HTERT RPE-1 (cell line): ENCODE measurements around the gene KRTAP12-4.
"Not testable (repeated sequence)": the region's sequence is repeated elsewhere in the genome, so short reads cannot be mapped to it uniquely, and the experiment has no call there.

Experiments
- in situ Hi-C: fragments of 300-500 bp; cut with MboI; formaldehyde crosslinking; loops from 4 replicates; pipeline ENCODE4 v1.14.3; 2020; ENCODE audit warnings: low sequenced_read_pairs

Gene KRTAP12-4

GRCh38 chr21:44637018-44637850 lies 17.2 kb downstream of the KRTAP12-4 start, which contains the start of gene KRTAP10-10:
Gene KRTAP10-10, plus strand, starts transcription at chr21:44637356. Its CDS starts 62 bp downstream, at chr21:44637418.
- in situ Hi-C loops, result no loop called here

DNA sequence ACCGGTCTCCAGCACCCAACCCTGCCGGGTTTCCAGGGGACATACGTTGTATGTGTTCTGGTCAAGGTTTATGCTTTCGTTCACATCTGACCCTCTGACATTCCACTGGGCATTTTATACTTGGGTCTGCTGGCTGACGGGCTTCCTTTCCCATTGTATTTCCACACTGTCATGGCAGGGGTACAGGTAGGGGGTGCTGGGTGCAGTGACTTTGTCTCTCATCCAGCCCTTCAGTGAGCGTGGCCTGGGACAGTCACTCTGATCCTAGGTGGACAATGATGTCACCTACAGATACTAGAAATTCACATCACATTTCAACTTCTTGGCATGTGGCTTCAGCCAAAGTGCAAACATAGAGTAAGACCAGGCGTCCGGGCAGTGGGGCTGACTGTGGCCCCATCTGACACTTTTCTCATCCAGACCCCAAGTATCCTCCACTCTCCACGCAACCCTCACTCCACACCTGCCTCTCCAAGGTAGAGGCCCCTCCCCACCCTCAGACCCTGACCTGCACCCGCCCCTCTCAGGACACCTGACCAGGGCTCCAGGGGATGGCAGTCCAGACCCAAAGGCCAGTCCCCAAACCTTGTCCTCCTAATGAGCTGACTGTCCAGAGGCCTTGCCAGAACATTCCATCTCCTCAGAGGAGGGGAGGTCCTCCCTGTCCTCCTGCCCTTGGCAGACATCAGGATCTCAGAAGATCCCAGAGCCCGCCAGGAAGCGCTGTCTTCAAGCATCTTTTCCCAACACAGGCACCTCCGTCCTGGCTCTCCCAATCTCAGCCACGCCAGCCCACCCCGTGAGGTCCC lies 18.0 kb downstream of the KRTAP12-4 start:
- in situ Hi-C loops, result no loop called here

GRCh38 chr21:44632067-44632466 lies 22.4 kb downstream of the KRTAP12-4 start:
- in situ Hi-C loops, result no loop called here

- in situ Hi-C loops, result no loop called here
Measured at GRCh38 chr21:44630440-44630839, 24.0 kb downstream of the KRTAP12-4 start.

- in situ Hi-C loops, result no loop called here
Measured at GRCh38 chr21:44628707-44629391, 25.6 kb downstream of the KRTAP12-4 start.

- in situ Hi-C loops, result not testable (repeated sequence)
Measured at GRCh38 chr21:44627831-44628233, 26.6 kb downstream of the KRTAP12-4 start.

GRCh38 chr21:44627181-44627822 lies 27.2 kb downstream of the KRTAP12-4 start:
- in situ Hi-C loops, result not testable (repeated sequence)

GRCh38 chr21:44626673-44627143 lies 27.8 kb downstream of the KRTAP12-4 start, which contains the start of gene KRTAP10-9:
Gene KRTAP10-9, plus strand, starts transcription at chr21:44627093. Its CDS starts 79 bp downstream, at chr21:44627172.
- in situ Hi-C loops, result no loop called here

DNA sequence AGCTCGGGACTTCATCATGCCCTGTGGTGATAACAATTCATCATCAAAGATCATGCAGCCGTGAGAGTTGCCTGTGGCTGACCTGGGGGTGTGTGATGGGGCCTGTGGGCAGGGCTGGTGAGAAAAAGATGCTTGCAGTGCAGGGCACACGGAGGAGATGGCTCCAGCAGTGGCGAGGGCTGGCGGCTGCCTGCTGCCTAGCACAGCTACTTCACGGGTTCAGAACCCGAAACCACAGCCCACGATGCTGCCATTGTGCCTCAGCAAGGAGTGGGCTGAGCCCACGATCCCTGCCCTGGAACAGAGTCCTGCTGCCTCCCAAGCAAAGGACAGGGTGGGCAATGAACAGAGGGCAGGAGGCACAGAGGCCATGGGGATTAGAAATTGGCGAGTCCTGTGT lies 28.2 kb downstream of the KRTAP12-4 start:
- in situ Hi-C loops, result no loop called here

DNA sequence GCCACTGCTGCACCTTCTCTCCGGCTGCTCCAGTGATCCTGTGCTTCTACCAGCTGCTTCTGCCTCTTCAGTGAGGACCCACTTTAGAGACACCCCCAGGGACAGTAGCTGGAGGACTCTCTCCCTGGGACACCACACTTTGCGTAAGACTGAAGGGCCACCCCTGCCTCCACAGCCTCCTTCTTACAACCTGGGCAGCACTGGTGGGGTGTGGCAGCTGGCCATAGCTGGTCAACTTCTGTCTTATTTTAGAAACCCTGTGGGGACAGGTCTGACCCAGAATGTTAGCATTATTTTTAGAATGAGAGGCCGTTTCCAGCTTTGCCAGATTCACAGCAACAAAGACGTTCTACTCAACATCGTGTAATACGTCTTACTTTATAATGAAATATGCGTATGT lies 28.7 kb downstream of the KRTAP12-4 start:
- in situ Hi-C loops, result no loop called here

GRCh38 chr21:44623575-44623974 lies 30.9 kb downstream of the KRTAP12-4 start:
- in situ Hi-C loops, result no loop called here

GRCh38 chr21:44619886-44620285 lies 34.6 kb downstream of the KRTAP12-4 start:
- in situ Hi-C loops, result no loop called here

- in situ Hi-C loops, result no loop called here
Measured at GRCh38 chr21:44618909-44619308, 35.5 kb downstream of the KRTAP12-4 start.

DNA sequence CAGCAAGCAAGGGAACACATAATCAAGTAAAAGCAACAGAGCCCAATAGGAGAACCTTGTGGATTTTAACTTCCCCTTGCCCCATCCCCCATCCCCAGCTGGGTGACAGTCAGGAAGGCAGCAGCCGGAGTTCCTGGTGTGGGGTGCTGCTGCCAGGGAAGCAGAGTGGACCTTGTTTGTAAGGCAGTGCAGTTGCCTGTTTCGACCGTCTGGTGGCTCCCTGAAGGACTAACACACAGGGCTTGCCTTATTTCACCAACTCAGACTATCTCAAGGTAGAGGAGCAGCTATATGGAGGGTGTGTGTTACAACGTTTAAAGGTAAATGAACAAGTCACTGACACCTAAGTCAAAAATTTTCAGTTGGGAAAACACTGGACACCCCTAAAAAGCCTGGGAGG lies 36.0 kb downstream of the KRTAP12-4 start:
- in situ Hi-C loops, result no loop called here

- in situ Hi-C loops, result no loop called here
Measured at GRCh38 chr21:44617071-44617501, 37.4 kb downstream of the KRTAP12-4 start.

DNA sequence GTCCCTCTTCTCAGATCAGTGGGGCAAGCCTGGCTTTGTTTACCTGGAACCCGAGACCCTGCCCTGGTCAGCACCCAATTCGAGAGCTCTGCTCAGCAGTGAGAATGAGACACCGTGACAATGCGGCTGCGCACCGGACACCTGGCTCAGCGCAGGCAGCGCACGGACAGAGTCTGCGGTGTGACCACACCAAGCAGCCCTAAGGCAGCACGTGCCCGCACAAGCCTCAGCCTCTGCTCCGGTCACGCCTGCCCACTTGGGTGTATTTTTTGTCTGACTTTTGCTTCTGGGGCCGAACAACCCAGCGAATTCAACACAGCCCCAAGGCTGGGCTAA lies 37.9 kb downstream of the KRTAP12-4 start:
- in situ Hi-C loops, result no loop called here

GRCh38 chr21:44615911-44616590 lies 38.4 kb downstream of the KRTAP12-4 start:
- in situ Hi-C loops, result no loop called here

DNA sequence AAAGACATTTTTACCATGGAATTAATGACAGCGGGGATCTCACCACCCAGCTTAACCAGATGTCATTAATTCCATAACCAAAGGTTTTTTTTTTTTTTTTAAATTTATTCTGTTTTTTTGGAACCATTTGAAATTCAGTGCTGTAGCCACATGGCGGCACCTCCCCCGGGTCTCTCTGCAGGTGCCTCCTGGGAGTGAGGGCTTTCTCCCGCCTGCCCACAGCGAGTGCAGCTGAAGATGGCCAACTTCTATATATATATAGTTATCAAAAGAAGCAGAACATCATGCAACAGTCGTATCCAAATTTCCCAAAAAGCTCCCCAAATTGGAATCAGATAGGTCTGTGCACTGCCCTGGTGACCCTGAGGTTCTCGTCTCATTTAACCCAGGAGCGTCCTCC lies 39.0 kb downstream of the KRTAP12-4 start:
- in situ Hi-C loops, result no loop called here

DNA sequence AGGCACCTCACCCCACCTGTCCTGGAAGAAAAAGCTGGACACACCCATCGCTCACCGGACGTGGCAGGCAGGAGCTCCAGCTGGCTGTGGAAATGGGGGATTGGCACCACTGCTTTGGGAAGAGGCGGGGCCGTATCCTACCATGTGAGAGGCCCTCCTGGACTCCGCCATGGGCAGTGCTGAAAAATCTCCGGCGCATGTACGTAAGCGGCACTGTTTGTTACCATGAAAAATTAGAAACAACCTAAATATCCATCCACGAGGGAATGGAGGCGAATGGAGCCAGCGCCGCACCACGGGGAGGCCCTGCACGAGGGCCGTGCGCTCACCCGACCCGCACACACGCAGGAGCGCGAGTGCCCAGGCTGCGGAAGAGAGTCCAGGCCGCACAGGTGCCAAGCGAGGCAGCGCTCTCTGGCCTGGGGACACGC lies 39.5 kb downstream of the KRTAP12-4 start:
- in situ Hi-C loops, result no loop called here

- in situ Hi-C loops, result no loop called here
Measured at GRCh38 chr21:44614161-44614631, 40.3 kb downstream of the KRTAP12-4 start.
